Neural cell (in vitro differentiated cells): ENCODE measurements around the gene FASTKD1.

ENCODE experiments used
- CTCF ChIP-seq: fragments of 450-650 bp; IDR thresholded peaks from 2 replicates; pipeline ENCODE4 v1.5.1; 2014; ENCODE audit warnings: antibody characterized with exemption, mild to moderate bottlenecking, moderate library complexity; ENCODE audit not compliant: poor library complexity, severe bottlenecking
- EP300 ChIP-seq: fragments of 450-650 bp; conservative IDR thresholded peaks from 2 replicates; pipeline ENCODE4 v1.6.1; 2014; ENCODE audit warnings: antibody characterized with exemption, mild to moderate bottlenecking, moderate library complexity; ENCODE audit not compliant: poor library complexity, severe bottlenecking
- EZH2 ChIP-seq: fragments of 200-600, 300-800 bp; shearing (Covaris generic), sonication (generic); IDR thresholded peaks from 2 replicates; pipeline ENCODE4 v1.6.1; 2014; ENCODE audit warnings: antibody characterized with exemption, low read length, borderline replicate concordance, mild to moderate bottlenecking; ENCODE audit not compliant: insufficient read depth, poor library complexity, severe bottlenecking
- MXI1 ChIP-seq: fragments of 450-650 bp; conservative IDR thresholded peaks from 2 replicates; pipeline ENCODE4 v1.6.1; 2014; ENCODE audit warnings: antibody characterized with exemption, mild to moderate bottlenecking; ENCODE audit not compliant: poor library complexity, severe bottlenecking
- POLR2AphosphoS5 ChIP-seq: IDR thresholded peaks from 2 replicates; pipeline ENCODE4 v1.6.1; 2012
- RAD21 ChIP-seq: fragments of 450-650 bp; conservative IDR thresholded peaks from 2 replicates; pipeline ENCODE4 v1.6.1; 2014; ENCODE audit warnings: antibody characterized with exemption, mild to moderate bottlenecking, moderate library complexity
- REST ChIP-seq: IDR thresholded peaks from 2 replicates; pipeline ENCODE4 v1.6.1; 2012; ENCODE audit warnings: borderline replicate concordance
- TAF1 ChIP-seq: IDR thresholded peaks from 2 replicates; pipeline ENCODE4 v1.6.1; 2012; ENCODE audit warnings: low read depth

GRCh38 chr2:169609264-169609663, 35.6 kb upstream of the FASTKD1 start:
- TF ChIP-seq CTCF (no peak), RAD21 (no peak), POLR2AphosphoS5 (no peak), TAF1 (no peak), EP300 (no peak), EZH2 (no peak), REST (no peak), MXI1 (no peak)
